Heart left ventricle (tissue), 16 donors: ENCODE data around the gene MLLT10. TPM values are rescaled to one million over a fixed set of nuclear protein-coding genes. Genes with fewer than 3 reads are reported as not detected.

ENCODE experiments used
- ATAC-seq, 4 donors: fragments of 200-7000 bp; cut with Tn5 transposase; one replicate each; pipeline ENCODE4 v1.9.1; 2020 to 2022; ENCODE audit warnings: moderate library complexity in 4 of 4, mild to moderate bottlenecking in 3 of 4, moderate number of reproducible peaks in 1 of 4
- DNase-seq, 5 donors: peaks; one replicate each; pipeline ENCODE4 v3.0.0-alpha.2; 2020
- H3K27ac ChIP-seq, 12 donors: fragments of 200-600 bp; sonication (generic) in 4 of 12; one replicate each; pipeline versions ENCODE4 v1.5.0 to v1.8.0; 2016 to 2022; ENCODE audit warnings: mild to moderate bottlenecking in 2 of 12
- H3K27me3 ChIP-seq, 9 donors: fragments of 200-600 bp; sonication (generic) in 2 of 9; one replicate each; pipeline versions ENCODE4 v1.5.1 to v1.8.0; 2016 to 2022; ENCODE audit warnings: mild to moderate bottlenecking in 3 of 9
- H3K36me3 ChIP-seq, 9 donors: fragments of 200-600 bp; sonication (generic) in 2 of 9; one replicate each; pipeline versions ENCODE4 v1.5.0 to v1.8.0; 2018 to 2022; ENCODE audit warnings: mild to moderate bottlenecking in 2 of 9
- H3K4me1 ChIP-seq, 12 donors: fragments of 200-600 bp; sonication (generic) in 4 of 12; one replicate each; pipeline versions ENCODE4 v1.5.0 to v1.8.0; 2016 to 2022; ENCODE audit warnings: mild to moderate bottlenecking in 3 of 12
- H3K4me3 ChIP-seq, 12 donors: fragments of 200-600 bp; sonication (generic) in 4 of 12; one replicate each; pipeline versions ENCODE4 v1.5.0 to v1.8.0; 2017 to 2022; ENCODE audit warnings: mild to moderate bottlenecking in 9 of 12, moderate library complexity in 4 of 12
- H3K9me3 ChIP-seq, 12 donors: fragments of 200-600 bp; sonication (generic) in 4 of 12; one replicate each; pipeline versions ENCODE4 v1.5.0 to v1.8.0; 2016 to 2022; ENCODE audit warnings: mild to moderate bottlenecking in 1 of 12
- POLR2A ChIP-seq, 2 donors: fragments of 450-650 bp; IDR thresholded peaks; one replicate each; pipeline ENCODE4 v1.6.1; 2017; ENCODE audit warnings: antibody characterized with exemption in 2 of 2, mild to moderate bottlenecking in 2 of 2, moderate library complexity in 2 of 2
- WGBS, 4 donors: extraction: QIAGEN DNeasy Blood & Tissue Kit in 2 of 4; methylation state at CpG; one replicate each; pipeline versions ENCODE4 v1.1.5 to v1.1.7; 2013 to 2018; 5-methylcytosine and 5-hydroxymethylcytosine counted together
- intact Hi-C, 10 donors: fragments of 100-400 bp; cut with DNase I; formaldehyde crosslinking; loops; one replicate each; pipeline versions ENCODE4 v1.11.1 to v1.14.2; 2022
- polyA plus RNA-seq, 2 donors: library from polyadenylated mRNA; stranded (reverse); fragments of 200-250 nt; gene quantifications; one replicate each; pipeline ENCODE4 v1.2.3, GENCODE V29; 2013
- total RNA-seq, 9 donors: library from RNA; depleted of rRNA in 2 of 9; stranded (reverse); fragments of >200 nt in 2 of 9; fragmentation: NEBNext Ultra II Directional in 3 of 9; extraction: Animal tissue kit (Norgen Biotek cat#: 25700) in 3 of 9; gene quantifications; one replicate each; pipeline versions ENCODE4 v1.1.0 to v1.2.4, GENCODE V29; 2016 to 2023
- TF ChIP-seq, protein P1 (sequence below), 12 donors: fragments of 200-600 bp; sonication (generic) in 4 of 12; IDR thresholded peaks; one replicate each; pipeline versions ENCODE4 v1.5.0 to v1.8.0; 2018 to 2022; ENCODE audit warnings: antibody characterized with exemption in 12 of 12, mild to moderate bottlenecking in 5 of 12
- donor health status: ischemic (EF 13 %, LVEDD 7.1; RV severe dilation, severe dysfunction).
- donor health status: healthy with polysubstance abuse.
- donor health status: DM: no; HTN: yes; CAD: no.
- donor health status: DM: no; HTN: no; CAD: no.
- donor health status: ischemic (EF 25% LVEDD 6.9; RV normal size, moderate dysfunction).
- donor health status: ischemic (EF 25% LVEDD 5.7; RV mildly dilated, moderate dysfunction).
- donor health status: healthy.
- donor health status: DM: yes; HTN: yes; CAD: no.
- donor health status: ischemic (EF 35%, LVEDD 5.7; RV mildly dilated, moderate dysfunction).
- donor health status: nonischemic (EF 11% LVEDD 7.7; RV severe dilation, severe dysfunction).
- donor health status: DM: yes; HTN: yes; CAD: no.
- donor health status: PGD.
- donor health status: ischemic (EF 29% LVEDD 5.4; RV normal size, mild dysfunction).
- donor health status: nonischemic (EF 23%, LVEDD 6.1; RV moderate dilation, normal function).

MLLT10 gene
- total and polyA plus RNA-seq, 11 donors: 16.0 to 30.7 (median 25.2) TPM

DNA sequence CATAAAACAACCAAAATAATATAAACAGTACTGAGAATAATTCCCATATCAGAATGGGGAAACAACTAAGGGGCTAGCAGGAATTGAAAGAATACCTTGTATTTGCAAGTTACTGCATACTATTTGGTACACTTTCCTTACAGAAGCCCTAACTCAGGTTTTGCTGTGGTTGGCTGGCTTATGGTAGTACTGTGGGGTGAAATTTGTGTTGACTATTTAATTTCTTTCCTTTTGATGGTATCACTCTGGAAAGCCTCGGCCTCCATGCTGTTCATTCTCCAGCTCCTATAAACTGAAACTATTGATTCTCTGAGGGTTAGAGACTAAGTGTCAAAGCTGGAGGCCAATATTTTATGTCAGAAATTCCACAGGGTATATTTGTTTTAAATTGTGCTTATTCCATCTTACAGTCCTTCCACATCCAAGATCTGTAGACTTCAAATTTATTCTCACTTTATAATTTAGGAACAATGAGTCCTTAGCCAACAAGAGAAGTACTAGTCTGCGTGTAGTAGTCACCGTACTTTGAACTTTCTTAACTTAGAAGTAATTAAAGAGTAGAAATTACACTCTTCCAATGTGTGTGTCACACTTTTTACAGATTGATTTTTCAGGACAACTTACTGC is 22.0 kb upstream of the MLLT10 start:
- WGBS, 4 donors: 90 to 95% (median 93%) methylated on average over 3 of the region's 3 CpGs
- no peak for DNase-seq
- TF ChIP-seq, protein P1, sequence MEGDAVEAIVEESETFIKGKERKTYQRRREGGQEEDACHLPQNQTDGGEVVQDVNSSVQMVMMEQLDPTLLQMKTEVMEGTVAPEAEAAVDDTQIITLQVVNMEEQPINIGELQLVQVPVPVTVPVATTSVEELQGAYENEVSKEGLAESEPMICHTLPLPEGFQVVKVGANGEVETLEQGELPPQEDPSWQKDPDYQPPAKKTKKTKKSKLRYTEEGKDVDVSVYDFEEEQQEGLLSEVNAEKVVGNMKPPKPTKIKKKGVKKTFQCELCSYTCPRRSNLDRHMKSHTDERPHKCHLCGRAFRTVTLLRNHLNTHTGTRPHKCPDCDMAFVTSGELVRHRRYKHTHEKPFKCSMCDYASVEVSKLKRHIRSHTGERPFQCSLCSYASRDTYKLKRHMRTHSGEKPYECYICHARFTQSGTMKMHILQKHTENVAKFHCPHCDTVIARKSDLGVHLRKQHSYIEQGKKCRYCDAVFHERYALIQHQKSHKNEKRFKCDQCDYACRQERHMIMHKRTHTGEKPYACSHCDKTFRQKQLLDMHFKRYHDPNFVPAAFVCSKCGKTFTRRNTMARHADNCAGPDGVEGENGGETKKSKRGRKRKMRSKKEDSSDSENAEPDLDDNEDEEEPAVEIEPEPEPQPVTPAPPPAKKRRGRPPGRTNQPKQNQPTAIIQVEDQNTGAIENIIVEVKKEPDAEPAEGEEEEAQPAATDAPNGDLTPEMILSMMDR (IDR thresholded peaks at IDR 0.05): no peak
- no peak for TF ChIP-seq POLR2A (IDR thresholded peaks at IDR 0.05)
- intact Hi-C loops: loop anchor here in 1 of 10 donors (10.0 kb wide), 1 partner anchor 163 kb away; no protein-coding TSS in a partner anchor
- no peak overlapping the region for H3K4me3 ChIP-seq
- no peaks in the 10 kb centered on the region for H3K36me3 ChIP-seq
- H3K9me3 ChIP-seq: no peaks in the 10 kb centered on the region
- peaks cover 0 to 45% (median 0%) of the 10 kb centered on the region in 9 donors for H3K27me3 ChIP-seq
- no peak overlapping the region for H3K27ac ChIP-seq
- peaks cover 0 to 20% (median 3%) of the 10 kb centered on the region in 12 donors for H3K4me1 ChIP-seq
- no peak for ATAC-seq

DNA sequence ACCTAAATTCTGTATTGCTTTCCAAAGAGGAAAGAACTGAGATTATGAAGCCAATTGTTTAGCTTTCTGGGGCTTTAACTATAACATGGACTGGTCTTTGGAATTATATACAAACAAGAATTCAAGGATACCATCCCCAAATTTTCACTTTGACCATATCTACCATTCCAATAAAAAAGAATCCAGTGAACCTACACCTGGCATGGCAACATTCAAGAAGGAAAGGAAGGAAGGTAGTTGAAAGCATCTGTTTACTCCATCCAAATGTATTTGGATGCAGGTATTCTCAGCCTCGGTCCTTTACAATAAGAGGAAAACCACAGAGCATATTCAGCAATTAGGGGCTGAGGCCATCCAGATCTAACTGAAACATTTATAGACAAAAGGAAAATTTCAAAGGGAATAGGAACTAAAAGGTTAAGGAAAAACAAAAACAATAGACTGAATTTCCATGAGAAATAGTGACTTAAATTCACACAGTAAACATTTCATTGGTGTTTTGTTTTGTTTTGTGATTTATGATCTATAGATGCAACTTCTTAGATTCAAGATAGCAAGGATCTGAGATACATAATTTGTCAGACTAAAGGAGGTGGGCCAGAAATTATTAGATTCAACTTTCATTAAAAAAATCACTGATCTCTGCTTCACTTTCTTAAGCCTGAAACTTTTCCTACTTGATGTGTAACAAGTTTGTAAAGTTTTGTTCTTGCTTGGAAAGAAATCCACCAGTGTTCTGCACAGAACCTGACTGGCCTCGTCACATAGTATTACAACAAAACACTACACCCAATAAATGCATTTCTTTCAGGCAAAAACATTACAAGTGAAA is 21.2 kb upstream of the MLLT10 start:
- peaks cover 0 to 24% (median 5%) of the 10 kb centered on the region in 12 donors for H3K4me1 ChIP-seq
- intact Hi-C loops: loop anchor here in 1 of 10 donors (10.0 kb wide), 1 partner anchor 162 kb away; no protein-coding TSS in a partner anchor
- DNase-seq: no peak
- H3K9me3 ChIP-seq: no peaks in the 10 kb centered on the region
- no peak overlapping the region for H3K4me3 ChIP-seq
- WGBS, 4 donors: 72 to 89% (median 84%) methylated on average over 2 of the region's 2 CpGs
- H3K36me3 ChIP-seq: no peaks in the 10 kb centered on the region
- no peak for ATAC-seq
- TF ChIP-seq POLR2A (IDR thresholded peaks at IDR 0.05): no peak
- H3K27ac ChIP-seq: no peak overlapping the region
- peaks cover 0 to 52% (median 0%) of the 10 kb centered on the region in 9 donors for H3K27me3 ChIP-seq

DNA sequence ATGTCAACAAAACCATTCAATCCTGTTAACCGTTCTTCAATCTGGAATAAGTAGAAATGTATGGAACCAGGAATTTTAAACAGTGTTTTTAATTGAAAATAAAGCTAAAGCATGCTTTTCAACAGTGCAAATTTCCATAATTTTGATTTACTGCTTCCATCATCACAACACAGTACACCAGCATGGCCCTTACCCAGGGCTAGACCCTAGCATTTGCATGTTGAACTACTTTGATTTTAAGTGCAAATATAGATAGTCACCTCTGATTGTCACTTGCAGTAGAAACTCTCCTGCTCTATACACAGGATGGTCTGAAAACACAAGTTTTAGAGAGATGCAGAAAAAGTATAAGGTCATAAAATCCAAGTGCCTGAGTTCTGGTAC is 20.6 kb upstream of the MLLT10 start:
- TF ChIP-seq, protein P1 (IDR thresholded peaks at IDR 0.05): no peak
- no peak for TF ChIP-seq POLR2A (IDR thresholded peaks at IDR 0.05)
- Histone ChIP-seq H3K4me1 (peaks cover 0 to 30% (median 7%) of the 10 kb centered on the region in 12 donors), H3K27ac (no peak overlapping the region), H3K36me3 (no peaks in the 10 kb centered on the region), H3K4me3 (no peak overlapping the region), H3K27me3 (peaks cover 0 to 58% (median 0%) of the 10 kb centered on the region in 9 donors), H3K9me3 (no peaks in the 10 kb centered on the region)
- ATAC-seq (no peak), DNase-seq (no peak)
- intact Hi-C loops: loop anchor here in 1 of 10 donors (10.0 kb wide), 1 partner anchor 161 kb away; no protein-coding TSS in a partner anchor
- 91 to 98% (median 95%) methylated on average over 1 of the region's 1 CpG for WGBS, 4 donors

DNA sequence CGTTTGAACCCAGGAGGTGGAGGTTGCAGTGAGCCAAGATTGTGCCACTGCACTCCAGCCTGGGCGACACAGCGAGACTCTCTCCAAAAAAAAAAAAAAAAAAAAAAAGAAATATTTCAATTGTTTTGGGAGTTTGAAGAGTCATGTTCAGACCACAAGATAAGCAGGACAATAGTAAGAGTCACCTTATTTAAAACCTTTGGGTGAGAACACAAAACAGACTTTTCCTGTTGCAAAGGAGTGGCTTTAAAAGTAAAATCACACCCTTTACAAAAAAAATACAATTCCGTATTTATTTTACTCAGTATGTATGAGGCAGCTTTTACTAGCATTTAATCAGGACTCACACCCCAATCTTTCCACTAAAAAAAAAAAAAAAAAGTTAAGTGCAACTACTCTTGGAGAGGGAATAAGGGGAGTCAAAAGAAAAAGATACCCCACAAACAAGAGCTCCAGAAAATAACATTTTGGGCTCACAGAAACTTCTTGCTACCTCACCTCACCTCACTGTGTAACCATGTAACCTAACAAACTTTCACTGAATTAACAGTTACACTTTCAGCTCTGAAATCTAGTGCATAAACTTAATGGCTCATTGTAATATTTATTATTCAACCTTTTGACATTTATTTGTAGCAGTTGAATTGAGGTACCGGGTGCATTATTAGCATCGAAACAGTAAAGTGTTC is 19.8 kb upstream of the MLLT10 start:
- Histone ChIP-seq H3K36me3 (no peaks in the 10 kb centered on the region), H3K27ac (no peak overlapping the region), H3K9me3 (no peaks in the 10 kb centered on the region), H3K4me3 (peak overlapping the region in 10 of 12 donors; percentile 23 to 80 (median 70)), H3K4me1 (peaks cover 0 to 33% (median 12%) of the 10 kb centered on the region in 12 donors), H3K27me3 (peaks cover 0 to 66% (median 0%) of the 10 kb centered on the region in 9 donors)
- intact Hi-C loops: loop anchor here in 1 of 10 donors (10.0 kb wide), 1 partner anchor 161 kb away; no protein-coding TSS in a partner anchor
- TF ChIP-seq, protein P1 (IDR thresholded peaks at IDR 0.05): no peak
- TF ChIP-seq POLR2A (IDR thresholded peaks at IDR 0.05): no peak
- no peak for DNase-seq
- no peak for ATAC-seq
- WGBS, 4 donors: 64 to 75% (median 69%) methylated on average over 6 of the region's 6 CpGs
